Stimulated activated CD4-positive, alpha-beta T cell treated with anti-CD3 and anti-CD28 coated beads, Interleukin-4, amount 100 ng/mL, for 1 hour (primary cell): Measurements from ENCODE around the gene SGPP1.
A peak's percentile ranks its signal among the peaks of the same experiment; 100 is the strongest.
"Not testable (repeated sequence)": the region's sequence is repeated elsewhere in the genome, so short reads cannot be mapped to it uniquely, and the experiment has no call there.

Source experiments
- DNase-seq: peaks from one replicate; pipeline ENCODE4 v3.0.0-alpha.2; 2020

SGPP1 gene

GRCh38 chr14:63672417-63673180 lies 55.3 kb downstream of the SGPP1 start:
- DNase-seq, result no peak

- no peak for DNase-seq
Measured at GRCh38 chr14:63671987-63672386, 55.9 kb downstream of the SGPP1 start.

GRCh38 chr14:63670692-63671091 lies 57.2 kb downstream of the SGPP1 start:
- DNase-seq, result no peak

- DNase-seq, result no peak
Measured at GRCh38 chr14:63666335-63666734, 61.5 kb downstream of the SGPP1 start.

GRCh38 chr14:63663428-63664341 lies 64.2 kb downstream of the SGPP1 start:
- no peak for DNase-seq

- no peak for DNase-seq
Measured at GRCh38 chr14:63662776-63663175, 65.1 kb downstream of the SGPP1 start.

- DNase-seq, result not testable (repeated sequence)
Measured at GRCh38 chr14:63661881-63662280, 66.0 kb downstream of the SGPP1 start.

- no peak for DNase-seq
Measured at GRCh38 chr14:63659726-63660125, 68.1 kb downstream of the SGPP1 start.

GRCh38 chr14:63656194-63656593 lies 71.7 kb downstream of the SGPP1 start:
- DNase-seq, result no peak

- DNase-seq, result no peak
Measured at GRCh38 chr14:63654936-63655335, 72.9 kb downstream of the SGPP1 start.

- DNase-seq, result no peak
Measured at GRCh38 chr14:63654346-63654745, 73.5 kb downstream of the SGPP1 start.

GRCh38 chr14:63652406-63652805 lies 75.5 kb downstream of the SGPP1 start:
- DNase-seq, result no peak

- peak; percentile 27 for DNase-seq
Measured at GRCh38 chr14:63650256-63650952, 77.5 kb downstream of the SGPP1 start.

GRCh38 chr14:63647696-63648410 lies 80.0 kb downstream of the SGPP1 start:
- no peak for DNase-seq

- no peak for DNase-seq
Measured at GRCh38 chr14:63644741-63645140, 83.1 kb downstream of the SGPP1 start.

- no peak for DNase-seq
Measured at GRCh38 chr14:63642656-63643382, 85.0 kb downstream of the SGPP1 start.

GRCh38 chr14:63642229-63642611 lies 85.6 kb downstream of the SGPP1 start:
- DNase-seq, result peak; percentile 61

- peak; percentile 91 for DNase-seq
Measured at GRCh38 chr14:63641473-63642228, 86.2 kb downstream of the SGPP1 start, which contains the start of gene WDR89. Gene WDR89, minus strand, starts transcription at chr14:63641871. Its CDS starts 41,929 bp downstream, at chr14:63599942.

GRCh38 chr14:63638493-63638892 lies 89.4 kb downstream of the SGPP1 start:
- no peak for DNase-seq

GRCh38 chr14:63636094-63636635 lies 91.7 kb downstream of the SGPP1 start:
- DNase-seq, result not testable (repeated sequence)
